HEK293 (cell line): Measurements from ENCODE around the gene LAMA2.

Source experiments
- CTCF ChIA-PET: fragments of 350-600 bp; formaldehyde crosslinking; extraction: SDS; loops from one replicate; lab custom pipeline; 2021; ENCODE audit warnings: antibody characterized with exemption; lab: Yijun Ruan, JAX
- POLR2A ChIA-PET: fragments of 300-600 bp; formaldehyde crosslinking; extraction: SDS; loops from one replicate; lab custom pipeline; 2020; ENCODE audit warnings: antibody characterized with exemption, inconsistent platforms; lab: Yijun Ruan, JAX
- H3K27ac ChIP-seq: fragments of 200-500 bp; sonication (Bioruptor generic); 2 replicates; pipeline ENCODE4 v1.5.1; 2014; ENCODE audit warnings: low read depth, low read length, control low read depth, inconsistent platforms; ENCODE audit errors: extremely low read depth
- H3K36me3 ChIP-seq, 2 experiments: fragments of 200-500 bp in 1 of 2; sonication (Bioruptor generic) in 1 of 2; 1 replicate in 1 of 2; 2 replicates in 1 of 2; pipeline ENCODE4 v1.5.1; 2014 to 2017; ENCODE audit warnings: inconsistent platforms in 2 of 2, low read length in 2 of 2; ENCODE audit not compliant: control insufficient read depth in 2 of 2, insufficient read depth in 1 of 2
- H3K4me1 ChIP-seq: fragments of 200-500 bp; sonication (Bioruptor generic); 2 replicates; pipeline ENCODE4 v1.5.1; 2014; ENCODE audit warnings: mild to moderate bottlenecking, low read length, inconsistent platforms; ENCODE audit not compliant: control insufficient read depth, insufficient read depth
- H3K4me3 ChIP-seq: 2 replicates; pipeline ENCODE4 v1.5.1; 2011; ENCODE audit warnings: low read depth, mild to moderate bottlenecking, control low read depth, low read length, moderate library complexity
- H3K9me3 ChIP-seq: fragments of 200-500 bp; sonication (Bioruptor generic); 2 replicates; pipeline ENCODE4 v1.5.1; 2014; ENCODE audit warnings: low read depth, low read length, inconsistent platforms; ENCODE audit not compliant: control insufficient read depth, insufficient read depth
- BCL11B ChIP-seq: fragments of 450-650 bp; formaldehyde crosslinking; IDR thresholded peaks from 2 replicates; pipeline ENCODE4 v1.5.1; 2016; ENCODE audit warnings: low read depth, missing biosample characterization, missing genetic modification characterization
- MEIS1 ChIP-seq: sonication (generic); formaldehyde crosslinking; IDR thresholded peaks from 2 replicates; pipeline ENCODE4 v1.8.1; 2022; ENCODE audit warnings: missing genetic modification reagents, mild to moderate bottlenecking, borderline replicate concordance
- OSR2 ChIP-seq: fragments of 450-650 bp; formaldehyde crosslinking; IDR thresholded peaks from 2 replicates; pipeline ENCODE4 v1.5.1; 2016; ENCODE audit warnings: missing biosample characterization, missing genetic modification characterization
- REPIN1 ChIP-seq: fragments of 450-650 bp; formaldehyde crosslinking; IDR thresholded peaks from 2 replicates; pipeline ENCODE4 v1.5.1; 2017; ENCODE audit warnings: missing biosample characterization, missing genetic modification characterization, low read depth
- TRIM28 ChIP-seq: IDR thresholded peaks from 2 replicates; pipeline ENCODE4 v1.6.1; 2011; ENCODE audit warnings: low read length, control low read depth, borderline replicate concordance
- ZBTB20 ChIP-seq: fragments of 450-650 bp; formaldehyde crosslinking; IDR thresholded peaks from 2 replicates; pipeline ENCODE4 v1.5.1; 2016; ENCODE audit warnings: missing biosample characterization, missing genetic modification characterization
- ZNF121 ChIP-seq: fragments of 450-650 bp; formaldehyde crosslinking; IDR thresholded peaks from 2 replicates; pipeline ENCODE4 v1.5.1; 2016; ENCODE audit warnings: missing biosample characterization, missing genetic modification characterization
- ZNF2 ChIP-seq: fragments of 450-650 bp; formaldehyde crosslinking; IDR thresholded peaks from 2 replicates; pipeline ENCODE4 v1.5.1; 2016; ENCODE audit warnings: missing biosample characterization, missing genetic modification characterization
- ZNF214 ChIP-seq: fragments of 450-650 bp; formaldehyde crosslinking; IDR thresholded peaks from 2 replicates; pipeline ENCODE4 v1.5.1; 2017; ENCODE audit warnings: missing biosample characterization, mild to moderate bottlenecking, missing genetic modification characterization, borderline replicate concordance
- ZNF473 ChIP-seq: fragments of 450-650 bp; formaldehyde crosslinking; IDR thresholded peaks from 2 replicates; pipeline ENCODE4 v1.5.1; 2017; ENCODE audit warnings: missing biosample characterization, missing genetic modification characterization
- ZNF510 ChIP-seq: fragments of 450-650 bp; formaldehyde crosslinking; IDR thresholded peaks from 2 replicates; pipeline ENCODE4 v1.5.1; 2018; ENCODE audit warnings: mild to moderate bottlenecking, missing genetic modification characterization, missing biosample characterization; ENCODE audit not compliant: insufficient replicate concordance
- ZNF571 ChIP-seq: fragments of 450-650 bp; formaldehyde crosslinking; IDR thresholded peaks from 2 replicates; pipeline ENCODE4 v1.5.0; 2017; ENCODE audit warnings: missing biosample characterization, missing genetic modification characterization
- ZNF621 ChIP-seq: fragments of 450-650 bp; formaldehyde crosslinking; IDR thresholded peaks from 2 replicates; pipeline ENCODE4 v1.5.1; 2017; ENCODE audit warnings: missing biosample characterization, missing genetic modification characterization
- ZNF654 ChIP-seq: fragments of 450-650 bp; formaldehyde crosslinking; IDR thresholded peaks from 2 replicates; pipeline ENCODE4 v1.5.1; 2016; ENCODE audit warnings: low read depth, missing biosample characterization, missing genetic modification characterization
- ZNF768 ChIP-seq: fragments of 450-650 bp; formaldehyde crosslinking; IDR thresholded peaks from 2 replicates; pipeline ENCODE4 v1.5.1; 2018; ENCODE audit warnings: missing biosample characterization, mild to moderate bottlenecking, missing genetic modification characterization
- ZSCAN16 ChIP-seq: fragments of 450-650 bp; formaldehyde crosslinking; IDR thresholded peaks from 2 replicates; pipeline ENCODE4 v1.5.1; 2016; ENCODE audit warnings: missing biosample characterization, missing genetic modification characterization
- ZXDB ChIP-seq: fragments of 450-650 bp; formaldehyde crosslinking; IDR thresholded peaks from 2 replicates; pipeline ENCODE4 v1.5.1; 2016; ENCODE audit warnings: missing biosample characterization, missing genetic modification characterization
- TF ChIP-seq, protein P1 (sequence below): fragments of 450-650 bp; formaldehyde crosslinking; IDR thresholded peaks from 2 replicates; pipeline ENCODE4 v1.5.0; 2017; ENCODE audit warnings: missing biosample characterization, missing genetic modification characterization, borderline replicate concordance
- TF ChIP-seq, protein P2 (sequence below): fragments of 450-650 bp; formaldehyde crosslinking; IDR thresholded peaks from 2 replicates; pipeline ENCODE4 v1.5.1; 2016; ENCODE audit warnings: missing biosample characterization, missing genetic modification characterization
- TF ChIP-seq, protein P3 (sequence below): fragments of 450-650 bp; formaldehyde crosslinking; IDR thresholded peaks from 2 replicates; pipeline ENCODE4 v1.5.1; 2016; ENCODE audit warnings: missing biosample characterization, missing genetic modification characterization, borderline replicate concordance
- TF ChIP-seq, protein P4 (sequence below): fragments of 450-650 bp; formaldehyde crosslinking; IDR thresholded peaks from 2 replicates; pipeline ENCODE4 v1.5.1; 2017; ENCODE audit warnings: missing biosample characterization, missing genetic modification characterization
- TF ChIP-seq, protein P5 (sequence below): fragments of 450-650 bp; IDR thresholded peaks from 2 replicates; pipeline ENCODE4 v1.5.1; 2018; ENCODE audit warnings: missing biosample characterization, mild to moderate bottlenecking, missing genetic modification characterization
- TF ChIP-seq, protein P6 (sequence below): fragments of 450-650 bp; formaldehyde crosslinking; IDR thresholded peaks from 2 replicates; pipeline ENCODE4 v1.5.1; 2016; ENCODE audit warnings: missing biosample characterization, missing genetic modification characterization, low read depth

LAMA2 gene

DNA sequence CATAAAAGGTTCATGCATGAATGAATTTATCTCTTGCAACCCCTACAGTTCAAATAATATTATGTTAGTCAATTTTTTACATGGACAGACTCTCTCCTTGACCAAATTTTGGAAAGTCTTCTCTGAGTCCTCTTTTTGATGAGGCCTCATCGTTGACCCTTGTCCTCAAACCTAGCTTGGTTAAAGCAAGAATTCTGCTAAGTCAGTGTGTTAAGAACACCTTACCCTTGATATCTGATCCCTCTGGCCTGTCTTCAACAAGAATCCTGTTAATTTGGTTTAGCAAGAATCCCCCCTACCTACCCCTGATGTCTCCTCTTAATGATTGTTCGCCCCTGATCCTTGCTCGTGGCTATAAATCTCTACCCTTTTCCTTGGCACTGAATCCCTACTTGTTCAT is 301.4 kb downstream of the LAMA2 start:
- POLR2A ChIA-PET: no interaction called here
- Histone ChIP-seq H3K36me3 (no peaks in the 10 kb centered on the region), H3K9me3 (no peaks in the 10 kb centered on the region), H3K27ac (peak overlapping the region; percentile 47), H3K4me3 (no peak overlapping the region), H3K4me1 (peaks cover 27% of the 10 kb centered on the region)
- CTCF ChIA-PET: interaction anchor here (0.7 kb wide), 1 partner anchor 470 kb away, joined by 5 read pairs; no protein-coding TSS in a partner anchor
- no peak for TF ChIP-seq ZNF2 (tag by site-specific recombination)
- no peak for TF ChIP-seq ZNF473
- 0 out of 2 replicates have a peak, but pooled peaks have one; percentile 7 for TF ChIP-seq ZNF121 (tag by site-specific recombination)
- TF ChIP-seq ZNF571 (tag by site-specific recombination): no peak
- TF ChIP-seq BCL11B (tag by site-specific recombination): no peak
- no peak for TF ChIP-seq ZBTB20 (tag by site-specific recombination)
- TF ChIP-seq, protein P1, sequence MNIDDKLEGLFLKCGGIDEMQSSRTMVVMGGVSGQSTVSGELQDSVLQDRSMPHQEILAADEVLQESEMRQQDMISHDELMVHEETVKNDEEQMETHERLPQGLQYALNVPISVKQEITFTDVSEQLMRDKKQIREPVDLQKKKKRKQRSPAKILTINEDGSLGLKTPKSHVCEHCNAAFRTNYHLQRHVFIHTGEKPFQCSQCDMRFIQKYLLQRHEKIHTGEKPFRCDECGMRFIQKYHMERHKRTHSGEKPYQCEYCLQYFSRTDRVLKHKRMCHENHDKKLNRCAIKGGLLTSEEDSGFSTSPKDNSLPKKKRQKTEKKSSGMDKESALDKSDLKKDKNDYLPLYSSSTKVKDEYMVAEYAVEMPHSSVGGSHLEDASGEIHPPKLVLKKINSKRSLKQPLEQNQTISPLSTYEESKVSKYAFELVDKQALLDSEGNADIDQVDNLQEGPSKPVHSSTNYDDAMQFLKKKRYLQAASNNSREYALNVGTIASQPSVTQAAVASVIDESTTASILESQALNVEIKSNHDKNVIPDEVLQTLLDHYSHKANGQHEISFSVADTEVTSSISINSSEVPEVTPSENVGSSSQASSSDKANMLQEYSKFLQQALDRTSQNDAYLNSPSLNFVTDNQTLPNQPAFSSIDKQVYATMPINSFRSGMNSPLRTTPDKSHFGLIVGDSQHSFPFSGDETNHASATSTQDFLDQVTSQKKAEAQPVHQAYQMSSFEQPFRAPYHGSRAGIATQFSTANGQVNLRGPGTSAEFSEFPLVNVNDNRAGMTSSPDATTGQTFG: no peak
- no peak for TF ChIP-seq ZNF654 (tag by site-specific recombination)
- TF ChIP-seq, protein P2, sequence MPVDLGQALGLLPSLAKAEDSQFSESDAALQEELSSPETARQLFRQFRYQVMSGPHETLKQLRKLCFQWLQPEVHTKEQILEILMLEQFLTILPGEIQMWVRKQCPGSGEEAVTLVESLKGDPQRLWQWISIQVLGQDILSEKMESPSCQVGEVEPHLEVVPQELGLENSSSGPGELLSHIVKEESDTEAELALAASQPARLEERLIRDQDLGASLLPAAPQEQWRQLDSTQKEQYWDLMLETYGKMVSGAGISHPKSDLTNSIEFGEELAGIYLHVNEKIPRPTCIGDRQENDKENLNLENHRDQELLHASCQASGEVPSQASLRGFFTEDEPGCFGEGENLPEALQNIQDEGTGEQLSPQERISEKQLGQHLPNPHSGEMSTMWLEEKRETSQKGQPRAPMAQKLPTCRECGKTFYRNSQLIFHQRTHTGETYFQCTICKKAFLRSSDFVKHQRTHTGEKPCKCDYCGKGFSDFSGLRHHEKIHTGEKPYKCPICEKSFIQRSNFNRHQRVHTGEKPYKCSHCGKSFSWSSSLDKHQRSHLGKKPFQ (tag by site-specific recombination): no peak
- no peak for TF ChIP-seq TRIM28
- TF ChIP-seq MEIS1: no peak
- TF ChIP-seq OSR2 (tag by site-specific recombination): no peak
- TF ChIP-seq, protein P3, sequence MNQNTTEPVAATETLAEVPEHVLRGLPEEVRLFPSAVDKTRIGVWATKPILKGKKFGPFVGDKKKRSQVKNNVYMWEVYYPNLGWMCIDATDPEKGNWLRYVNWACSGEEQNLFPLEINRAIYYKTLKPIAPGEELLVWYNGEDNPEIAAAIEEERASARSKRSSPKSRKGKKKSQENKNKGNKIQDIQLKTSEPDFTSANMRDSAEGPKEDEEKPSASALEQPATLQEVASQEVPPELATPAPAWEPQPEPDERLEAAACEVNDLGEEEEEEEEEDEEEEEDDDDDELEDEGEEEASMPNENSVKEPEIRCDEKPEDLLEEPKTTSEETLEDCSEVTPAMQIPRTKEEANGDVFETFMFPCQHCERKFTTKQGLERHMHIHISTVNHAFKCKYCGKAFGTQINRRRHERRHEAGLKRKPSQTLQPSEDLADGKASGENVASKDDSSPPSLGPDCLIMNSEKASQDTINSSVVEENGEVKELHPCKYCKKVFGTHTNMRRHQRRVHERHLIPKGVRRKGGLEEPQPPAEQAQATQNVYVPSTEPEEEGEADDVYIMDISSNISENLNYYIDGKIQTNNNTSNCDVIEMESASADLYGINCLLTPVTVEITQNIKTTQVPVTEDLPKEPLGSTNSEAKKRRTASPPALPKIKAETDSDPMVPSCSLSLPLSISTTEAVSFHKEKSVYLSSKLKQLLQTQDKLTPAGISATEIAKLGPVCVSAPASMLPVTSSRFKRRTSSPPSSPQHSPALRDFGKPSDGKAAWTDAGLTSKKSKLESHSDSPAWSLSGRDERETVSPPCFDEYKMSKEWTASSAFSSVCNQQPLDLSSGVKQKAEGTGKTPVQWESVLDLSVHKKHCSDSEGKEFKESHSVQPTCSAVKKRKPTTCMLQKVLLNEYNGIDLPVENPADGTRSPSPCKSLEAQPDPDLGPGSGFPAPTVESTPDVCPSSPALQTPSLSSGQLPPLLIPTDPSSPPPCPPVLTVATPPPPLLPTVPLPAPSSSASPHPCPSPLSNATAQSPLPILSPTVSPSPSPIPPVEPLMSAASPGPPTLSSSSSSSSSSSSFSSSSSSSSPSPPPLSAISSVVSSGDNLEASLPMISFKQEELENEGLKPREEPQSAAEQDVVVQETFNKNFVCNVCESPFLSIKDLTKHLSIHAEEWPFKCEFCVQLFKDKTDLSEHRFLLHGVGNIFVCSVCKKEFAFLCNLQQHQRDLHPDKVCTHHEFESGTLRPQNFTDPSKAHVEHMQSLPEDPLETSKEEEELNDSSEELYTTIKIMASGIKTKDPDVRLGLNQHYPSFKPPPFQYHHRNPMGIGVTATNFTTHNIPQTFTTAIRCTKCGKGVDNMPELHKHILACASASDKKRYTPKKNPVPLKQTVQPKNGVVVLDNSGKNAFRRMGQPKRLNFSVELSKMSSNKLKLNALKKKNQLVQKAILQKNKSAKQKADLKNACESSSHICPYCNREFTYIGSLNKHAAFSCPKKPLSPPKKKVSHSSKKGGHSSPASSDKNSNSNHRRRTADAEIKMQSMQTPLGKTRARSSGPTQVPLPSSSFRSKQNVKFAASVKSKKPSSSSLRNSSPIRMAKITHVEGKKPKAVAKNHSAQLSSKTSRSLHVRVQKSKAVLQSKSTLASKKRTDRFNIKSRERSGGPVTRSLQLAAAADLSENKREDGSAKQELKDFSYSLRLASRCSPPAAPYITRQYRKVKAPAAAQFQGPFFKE (tag by site-specific recombination): no peak
- no peak for TF ChIP-seq ZNF768 (tag by site-specific recombination)
- TF ChIP-seq ZNF621 (tag by site-specific recombination): no peak
- no peak for TF ChIP-seq ZXDB (tag by site-specific recombination)
- TF ChIP-seq ZNF510 (tag by site-specific recombination): no peak
- no peak for TF ChIP-seq REPIN1
- TF ChIP-seq ZNF214 (tag by site-specific recombination): no peak
- peak; percentile 74 for TF ChIP-seq ZSCAN16 (tag by site-specific recombination)
- TF ChIP-seq, protein P4, sequence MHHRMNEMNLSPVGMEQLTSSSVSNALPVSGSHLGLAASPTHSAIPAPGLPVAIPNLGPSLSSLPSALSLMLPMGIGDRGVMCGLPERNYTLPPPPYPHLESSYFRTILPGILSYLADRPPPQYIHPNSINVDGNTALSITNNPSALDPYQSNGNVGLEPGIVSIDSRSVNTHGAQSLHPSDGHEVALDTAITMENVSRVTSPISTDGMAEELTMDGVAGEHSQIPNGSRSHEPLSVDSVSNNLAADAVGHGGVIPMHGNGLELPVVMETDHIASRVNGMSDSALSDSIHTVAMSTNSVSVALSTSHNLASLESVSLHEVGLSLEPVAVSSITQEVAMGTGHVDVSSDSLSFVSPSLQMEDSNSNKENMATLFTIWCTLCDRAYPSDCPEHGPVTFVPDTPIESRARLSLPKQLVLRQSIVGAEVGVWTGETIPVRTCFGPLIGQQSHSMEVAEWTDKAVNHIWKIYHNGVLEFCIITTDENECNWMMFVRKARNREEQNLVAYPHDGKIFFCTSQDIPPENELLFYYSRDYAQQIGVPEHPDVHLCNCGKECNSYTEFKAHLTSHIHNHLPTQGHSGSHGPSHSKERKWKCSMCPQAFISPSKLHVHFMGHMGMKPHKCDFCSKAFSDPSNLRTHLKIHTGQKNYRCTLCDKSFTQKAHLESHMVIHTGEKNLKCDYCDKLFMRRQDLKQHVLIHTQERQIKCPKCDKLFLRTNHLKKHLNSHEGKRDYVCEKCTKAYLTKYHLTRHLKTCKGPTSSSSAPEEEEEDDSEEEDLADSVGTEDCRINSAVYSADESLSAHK (tag by site-specific recombination): no peak
- TF ChIP-seq, protein P5, sequence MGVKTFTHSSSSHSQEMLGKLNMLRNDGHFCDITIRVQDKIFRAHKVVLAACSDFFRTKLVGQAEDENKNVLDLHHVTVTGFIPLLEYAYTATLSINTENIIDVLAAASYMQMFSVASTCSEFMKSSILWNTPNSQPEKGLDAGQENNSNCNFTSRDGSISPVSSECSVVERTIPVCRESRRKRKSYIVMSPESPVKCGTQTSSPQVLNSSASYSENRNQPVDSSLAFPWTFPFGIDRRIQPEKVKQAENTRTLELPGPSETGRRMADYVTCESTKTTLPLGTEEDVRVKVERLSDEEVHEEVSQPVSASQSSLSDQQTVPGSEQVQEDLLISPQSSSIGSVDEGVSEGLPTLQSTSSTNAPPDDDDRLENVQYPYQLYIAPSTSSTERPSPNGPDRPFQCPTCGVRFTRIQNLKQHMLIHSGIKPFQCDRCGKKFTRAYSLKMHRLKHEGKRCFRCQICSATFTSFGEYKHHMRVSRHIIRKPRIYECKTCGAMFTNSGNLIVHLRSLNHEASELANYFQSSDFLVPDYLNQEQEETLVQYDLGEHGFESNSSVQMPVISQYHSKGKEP (tag by site-specific recombination): no peak; the same call in 1 of the 2 replicates
- TF ChIP-seq, protein P6, sequence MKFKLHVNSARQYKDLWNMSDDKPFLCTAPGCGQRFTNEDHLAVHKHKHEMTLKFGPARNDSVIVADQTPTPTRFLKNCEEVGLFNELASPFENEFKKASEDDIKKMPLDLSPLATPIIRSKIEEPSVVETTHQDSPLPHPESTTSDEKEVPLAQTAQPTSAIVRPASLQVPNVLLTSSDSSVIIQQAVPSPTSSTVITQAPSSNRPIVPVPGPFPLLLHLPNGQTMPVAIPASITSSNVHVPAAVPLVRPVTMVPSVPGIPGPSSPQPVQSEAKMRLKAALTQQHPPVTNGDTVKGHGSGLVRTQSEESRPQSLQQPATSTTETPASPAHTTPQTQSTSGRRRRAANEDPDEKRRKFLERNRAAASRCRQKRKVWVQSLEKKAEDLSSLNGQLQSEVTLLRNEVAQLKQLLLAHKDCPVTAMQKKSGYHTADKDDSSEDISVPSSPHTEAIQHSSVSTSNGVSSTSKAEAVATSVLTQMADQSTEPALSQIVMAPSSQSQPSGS (tag by site-specific recombination): no peak
